Ishikawa (cell line): Measurements from ENCODE around the gene DCAF4.

ENCODE experiments used
- CEBPB ChIP-seq: IDR thresholded peaks from 2 replicates; pipeline ENCODE4 v1.6.1; 2012
- CREB1 ChIP-seq: IDR thresholded peaks from 2 replicates; pipeline ENCODE4 v1.6.1; 2012; ENCODE audit warnings: low read depth
- EP300 ChIP-seq: IDR thresholded peaks from 2 replicates; pipeline ENCODE4 v1.6.1; 2012; ENCODE audit warnings: borderline replicate concordance
- FOXM1 ChIP-seq: IDR thresholded peaks from 2 replicates; pipeline ENCODE4 v1.6.1; 2012; ENCODE audit warnings: low read depth, borderline replicate concordance
- MAX ChIP-seq: IDR thresholded peaks from 2 replicates; pipeline ENCODE4 v1.6.1; 2012
- NFIC ChIP-seq: IDR thresholded peaks from 2 replicates; pipeline ENCODE4 v1.6.1; 2012
- RAD21 ChIP-seq: IDR thresholded peaks from 2 replicates; pipeline ENCODE4 v1.6.1; 2012; ENCODE audit warnings: low read depth
- REST ChIP-seq: IDR thresholded peaks from 2 replicates; pipeline ENCODE4 v1.6.1; 2012; ENCODE audit warnings: low read depth, mild to moderate bottlenecking
- TAF1 ChIP-seq: IDR thresholded peaks from 2 replicates; pipeline ENCODE4 v1.6.1; 2012; ENCODE audit warnings: low read depth, mild to moderate bottlenecking
- TCF12 ChIP-seq: IDR thresholded peaks from 2 replicates; pipeline ENCODE4 v1.6.1; 2012; ENCODE audit warnings: low read depth
- TEAD4 ChIP-seq: IDR thresholded peaks from 2 replicates; pipeline ENCODE4 v1.6.1; 2012
- USF1 ChIP-seq: IDR thresholded peaks from 2 replicates; pipeline ENCODE4 v1.6.1; 2012
- YY1 ChIP-seq: IDR thresholded peaks from 2 replicates; pipeline ENCODE4 v1.6.1; 2012; ENCODE audit warnings: low read depth
- ZBTB7A ChIP-seq: IDR thresholded peaks from 2 replicates; pipeline ENCODE4 v1.6.1; 2012; ENCODE audit warnings: low read depth

DNA sequence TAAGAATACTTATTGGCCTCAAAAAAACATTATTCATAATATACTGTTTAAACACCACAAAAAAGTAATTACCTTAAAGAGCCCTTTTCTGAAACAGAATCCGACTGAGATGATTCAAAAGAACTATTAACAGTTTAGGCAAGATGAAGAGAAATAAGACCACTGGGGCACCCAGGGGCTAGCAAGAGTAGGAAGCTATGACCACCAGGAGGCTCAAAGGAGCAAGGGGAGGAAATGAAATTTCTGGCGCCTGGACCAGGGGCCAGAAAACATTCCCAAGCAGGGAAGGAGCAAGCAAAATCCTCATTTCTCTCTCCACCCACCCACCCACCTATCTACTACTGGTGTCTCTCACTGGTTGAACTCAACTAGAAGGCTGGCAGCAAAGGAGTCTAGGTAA lies 6.3 kb upstream of the DCAF4 start:
- TF ChIP-seq TAF1: no peak
- no peak for TF ChIP-seq YY1
- TF ChIP-seq RAD21: no peak
- TF ChIP-seq ZBTB7A: no peak
- TF ChIP-seq MAX: no peak
- no peak for TF ChIP-seq CREB1
- no peak for TF ChIP-seq TCF12
- no peak for TF ChIP-seq NFIC
- no peak for TF ChIP-seq USF1
- TF ChIP-seq FOXM1: no peak
- no peak for TF ChIP-seq EP300
- no peak for TF ChIP-seq CEBPB
- TF ChIP-seq REST: no peak
- TF ChIP-seq TEAD4: no peak
